ENCODE data around the gene ATG101.
A peak's percentile ranks its signal among the peaks of the same experiment; 100 is the strongest.

ATG101 gene, protein sequence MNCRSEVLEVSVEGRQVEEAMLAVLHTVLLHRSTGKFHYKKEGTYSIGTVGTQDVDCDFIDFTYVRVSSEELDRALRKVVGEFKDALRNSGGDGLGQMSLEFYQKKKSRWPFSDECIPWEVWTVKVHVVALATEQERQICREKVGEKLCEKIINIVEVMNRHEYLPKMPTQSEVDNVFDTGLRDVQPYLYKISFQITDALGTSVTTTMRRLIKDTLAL

DNA sequence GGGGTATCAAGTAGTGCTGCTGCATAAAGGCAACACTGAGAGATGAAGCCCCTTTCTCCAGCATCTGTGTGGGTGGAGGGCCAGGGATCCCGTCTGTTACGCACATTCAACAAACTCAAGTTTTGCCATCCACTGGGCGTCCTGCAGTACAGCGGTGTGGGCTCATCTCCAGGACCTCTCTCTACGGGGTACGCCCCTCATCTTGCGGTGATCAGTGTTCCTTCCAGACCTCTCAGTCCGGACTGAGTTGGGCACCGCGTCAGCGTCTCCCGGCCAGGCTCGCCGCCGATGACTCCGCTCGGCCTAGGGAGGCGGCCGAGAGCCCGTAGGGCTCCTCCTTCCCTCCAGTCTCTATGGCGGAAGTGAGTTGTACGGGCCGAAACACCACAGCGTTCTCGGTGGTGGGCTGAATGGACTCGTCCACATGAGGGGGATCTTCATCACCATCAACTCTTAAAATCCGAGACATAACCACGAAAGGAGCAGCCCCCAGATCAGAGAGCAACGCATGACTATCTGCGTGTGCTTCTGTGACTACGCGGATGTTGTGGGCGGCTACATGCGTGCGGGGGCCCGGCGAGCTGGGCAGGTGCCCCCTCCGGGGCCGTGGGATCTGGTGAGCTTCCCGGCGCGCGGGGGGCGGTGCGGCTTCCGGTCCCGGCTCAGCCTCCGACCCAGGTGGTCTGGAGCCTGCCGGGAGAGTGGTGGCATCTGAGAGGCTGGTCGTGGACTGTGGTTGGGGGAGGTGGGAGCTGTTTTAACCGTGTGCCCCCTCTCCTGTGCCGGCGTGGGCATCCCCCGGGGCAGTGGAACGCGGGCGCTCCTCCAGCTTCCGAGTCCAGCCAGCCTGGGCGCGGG, at the start of gene ATG101:
TSS of gene ATG101 (plus strand) at position 652 of the 858 bp plus-strand sequence. CDS start 3,673 bp downstream, outside the sequence.
- H3K9me3 Mint-ChIP-seq = no peaks in the 10 kb centered on the region
- H3K27ac Mint-ChIP-seq = peak within 1 kb of the TSS; percentile 100
- H3K4me1 Mint-ChIP-seq (ENCODE audit: low read depth) = peaks cover 49% of the 10 kb centered on the region
- H3K27me3 Mint-ChIP-seq = no peaks in the 10 kb centered on the region
- peak; percentile 89 for DNase-seq
- H3K4me3 Mint-ChIP-seq = peak within 1 kb of the TSS; percentile 95
- peaks cover 38% of the 10 kb centered on the region for H3K36me3 Mint-ChIP-seq (ENCODE audit: low read depth)

DNA sequence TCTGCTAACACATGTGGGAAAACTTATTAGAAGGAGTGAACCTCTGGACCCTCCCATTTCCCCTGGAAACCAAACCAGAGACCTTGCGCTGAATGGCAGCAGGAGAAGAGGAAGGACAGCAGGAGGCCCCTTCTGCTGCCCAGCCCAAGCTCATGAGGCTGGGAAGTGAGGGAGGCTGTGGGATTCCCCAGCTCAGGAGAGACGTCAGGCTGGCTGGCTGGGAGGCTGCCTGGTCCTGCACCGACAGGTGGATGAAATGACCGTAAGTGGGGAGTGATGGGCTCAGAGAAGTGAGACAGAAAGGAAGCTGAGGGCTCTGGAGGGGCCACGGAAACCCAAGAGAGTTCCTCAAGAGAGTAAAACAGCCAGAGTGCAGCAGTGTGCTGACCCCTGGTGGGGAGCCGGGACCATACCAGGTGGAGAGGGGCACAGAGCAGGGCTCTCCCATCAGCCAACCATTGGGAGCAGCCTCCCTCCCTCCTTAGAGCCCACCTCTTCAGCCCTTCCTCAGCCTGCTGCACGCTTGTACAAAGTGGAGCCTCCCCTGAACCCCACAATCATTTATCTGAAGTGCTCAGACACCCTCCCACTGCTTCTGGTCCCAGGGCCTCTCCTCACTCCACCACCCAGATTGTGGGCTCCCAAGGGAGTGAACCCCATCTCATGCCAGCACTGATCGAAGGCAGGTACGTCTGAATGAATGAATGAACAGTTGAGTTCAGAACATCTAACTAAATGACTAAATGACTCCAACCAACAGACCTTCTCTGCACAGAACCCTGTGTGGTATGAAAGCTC, 49.0 kb upstream of the ATG101 start:
- DNase-seq = peak; percentile 72
- Mint-ChIP-seq H3K4me3 (no peak overlapping the region), H3K9me3 (no peaks in the 10 kb centered on the region), H3K27ac (no peak overlapping the region), H3K27me3 (no peaks in the 10 kb centered on the region), H3K4me1 (ENCODE audit: low read depth) (peaks cover 40% of the 10 kb centered on the region), H3K36me3 (ENCODE audit: low read depth) (peaks cover 3% of the 10 kb centered on the region)

GRCh38 chr12:52022841-52023181, 47.0 kb upstream of the ATG101 start:
- Mint-ChIP-seq H3K27ac (no peak overlapping the region), H3K4me1 (ENCODE audit: low read depth) (peaks cover 45% of the 10 kb centered on the region), H3K4me3 (peak overlapping the region; percentile 80), H3K9me3 (no peaks in the 10 kb centered on the region), H3K27me3 (no peaks in the 10 kb centered on the region), H3K36me3 (ENCODE audit: low read depth) (no peaks in the 10 kb centered on the region)
- DNase-seq = no peak

- Mint-ChIP-seq H3K27ac (peak overlapping the region; percentile 94), H3K27me3 (no peaks in the 10 kb centered on the region), H3K4me1 (ENCODE audit: low read depth) (peaks cover 45% of the 10 kb centered on the region), H3K9me3 (no peaks in the 10 kb centered on the region), H3K36me3 (ENCODE audit: low read depth) (no peaks in the 10 kb centered on the region), H3K4me3 (peak overlapping the region; percentile 80)
- DNase-seq = peak; percentile 97
Observed at GRCh38 chr12:52023182-52023975, 46.4 kb upstream of the ATG101 start.

DNA sequence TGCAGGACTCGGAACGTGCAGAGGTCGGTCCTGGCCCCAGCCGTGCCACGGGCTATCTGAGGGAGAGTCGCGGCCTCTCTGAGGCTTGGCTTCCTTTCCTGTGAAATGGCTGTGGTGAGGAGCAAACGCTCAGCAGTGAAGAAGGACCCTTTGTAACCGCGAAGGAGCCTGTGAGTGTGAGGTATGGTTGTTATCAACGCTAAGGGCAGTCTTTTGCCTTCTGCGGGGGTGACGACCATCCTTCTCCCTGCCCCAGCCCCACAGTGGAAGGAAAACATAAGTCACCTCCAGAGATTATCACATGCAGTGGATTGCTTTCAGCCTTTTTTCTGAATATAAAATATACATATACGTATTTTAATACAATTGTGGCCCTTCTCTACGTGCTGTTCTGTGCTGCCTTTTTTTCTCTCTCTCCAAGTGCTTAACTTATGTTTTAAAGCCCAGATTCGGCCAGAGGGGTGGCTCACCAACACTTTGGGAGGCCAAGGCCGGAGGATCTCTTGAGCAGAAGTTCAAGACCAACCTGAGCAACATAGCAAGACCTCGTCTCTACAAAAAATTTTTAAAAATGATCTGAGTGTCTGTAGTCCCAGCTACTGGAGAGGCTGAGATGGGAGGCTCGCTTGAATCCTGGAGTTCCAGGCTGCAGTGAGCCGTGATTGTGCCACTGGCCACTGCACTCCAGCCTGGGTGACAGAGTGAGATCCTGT, 45.6 kb upstream of the ATG101 start:
- no peaks in the 10 kb centered on the region for H3K27me3 Mint-ChIP-seq
- H3K9me3 Mint-ChIP-seq = no peaks in the 10 kb centered on the region
- peak overlapping the region; percentile 94 for H3K27ac Mint-ChIP-seq
- peaks cover 45% of the 10 kb centered on the region for H3K4me1 Mint-ChIP-seq (ENCODE audit: low read depth)
- peak overlapping the region; percentile 80 for H3K4me3 Mint-ChIP-seq
- H3K36me3 Mint-ChIP-seq (ENCODE audit: low read depth) = no peaks in the 10 kb centered on the region
- no peak for DNase-seq

DNA sequence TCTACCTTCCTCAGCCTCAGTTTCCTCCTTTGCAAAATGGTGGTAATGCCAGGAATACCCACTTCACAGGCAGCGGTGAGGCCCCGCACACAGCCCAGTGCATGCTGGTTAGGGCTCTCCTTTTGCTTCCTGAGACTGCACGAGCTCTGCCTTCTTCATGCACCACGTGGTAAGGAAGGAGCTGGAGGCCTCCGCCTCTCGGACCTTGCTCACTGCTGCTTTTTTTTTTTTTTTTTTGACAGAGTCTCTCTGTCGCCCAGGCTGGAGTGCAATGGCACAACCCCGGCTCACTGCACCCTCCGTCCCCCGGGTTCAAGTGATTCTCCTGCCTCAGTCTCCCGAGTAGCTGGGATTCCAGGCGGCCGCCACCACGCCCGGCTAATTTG, 44.9 kb upstream of the ATG101 start:
- Mint-ChIP-seq H3K4me3 (peak overlapping the region; percentile 80), H3K36me3 (ENCODE audit: low read depth) (no peaks in the 10 kb centered on the region), H3K9me3 (no peaks in the 10 kb centered on the region), H3K4me1 (ENCODE audit: low read depth) (peaks cover 45% of the 10 kb centered on the region), H3K27me3 (no peaks in the 10 kb centered on the region), H3K27ac (peak overlapping the region; percentile 94)
- DNase-seq = peak; percentile 64

DNA sequence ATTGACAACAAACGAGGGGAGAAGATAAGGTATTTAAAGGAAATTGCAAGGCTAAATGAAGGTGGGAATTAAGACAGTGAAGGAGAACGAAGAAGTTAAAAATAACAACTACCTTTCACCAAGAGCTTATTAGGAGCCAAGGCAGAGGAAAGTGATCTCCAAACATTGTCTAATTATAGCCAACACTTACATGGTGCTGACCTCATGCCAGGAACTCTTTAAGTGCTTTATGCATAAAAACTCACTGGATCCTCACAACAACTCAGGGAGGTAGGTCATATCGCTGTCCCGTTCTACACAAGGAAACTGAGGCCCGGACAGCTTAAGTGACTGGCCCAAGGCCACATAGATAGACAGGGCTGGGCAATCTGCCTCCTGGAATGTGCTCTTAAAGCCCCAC, 43.5 kb upstream of the ATG101 start:
- Mint-ChIP-seq H3K27ac (no peak overlapping the region), H3K27me3 (no peaks in the 10 kb centered on the region), H3K4me1 (ENCODE audit: low read depth) (peaks cover 33% of the 10 kb centered on the region), H3K36me3 (ENCODE audit: low read depth) (no peaks in the 10 kb centered on the region), H3K4me3 (no peak overlapping the region), H3K9me3 (no peaks in the 10 kb centered on the region)
- DNase-seq = no peak

- no peaks in the 10 kb centered on the region for H3K27me3 Mint-ChIP-seq
- no peak overlapping the region for H3K4me3 Mint-ChIP-seq
- no peak overlapping the region for H3K27ac Mint-ChIP-seq
- no peaks in the 10 kb centered on the region for H3K9me3 Mint-ChIP-seq
- no peaks in the 10 kb centered on the region for H3K36me3 Mint-ChIP-seq (ENCODE audit: low read depth)
- DNase-seq = no peak
- H3K4me1 Mint-ChIP-seq (ENCODE audit: low read depth) = peaks cover 37% of the 10 kb centered on the region
Observed at GRCh38 chr12:52027085-52027843, 42.5 kb upstream of the ATG101 start.

DNA sequence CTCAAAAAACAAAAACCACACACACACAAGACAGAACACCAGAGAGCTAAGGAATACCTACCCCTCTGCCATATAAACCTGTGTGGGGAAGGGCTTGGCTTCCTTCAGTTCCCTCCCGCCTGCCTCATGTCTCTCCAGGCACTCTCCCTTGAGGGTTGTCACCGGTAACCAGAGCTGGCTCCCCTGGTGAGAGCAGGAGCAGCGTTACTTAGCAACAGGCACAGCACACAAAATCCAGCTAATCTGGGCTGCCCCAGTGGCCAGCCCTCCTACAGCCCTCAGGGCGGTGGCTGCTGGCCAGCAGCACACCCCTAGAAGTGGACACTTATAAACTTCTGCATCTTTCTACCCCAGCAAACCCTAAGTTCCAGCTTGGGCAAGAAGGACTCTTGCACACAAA, 40.1 kb upstream of the ATG101 start:
- Mint-ChIP-seq H3K9me3 (no peaks in the 10 kb centered on the region), H3K27ac (no peak overlapping the region), H3K4me1 (ENCODE audit: low read depth) (peaks cover 39% of the 10 kb centered on the region), H3K27me3 (no peaks in the 10 kb centered on the region), H3K4me3 (no peak overlapping the region), H3K36me3 (ENCODE audit: low read depth) (no peaks in the 10 kb centered on the region)
- DNase-seq = no peak

- no peak for DNase-seq
Observed at GRCh38 chr12:52032446-52032803, 37.4 kb upstream of the ATG101 start.

DNA sequence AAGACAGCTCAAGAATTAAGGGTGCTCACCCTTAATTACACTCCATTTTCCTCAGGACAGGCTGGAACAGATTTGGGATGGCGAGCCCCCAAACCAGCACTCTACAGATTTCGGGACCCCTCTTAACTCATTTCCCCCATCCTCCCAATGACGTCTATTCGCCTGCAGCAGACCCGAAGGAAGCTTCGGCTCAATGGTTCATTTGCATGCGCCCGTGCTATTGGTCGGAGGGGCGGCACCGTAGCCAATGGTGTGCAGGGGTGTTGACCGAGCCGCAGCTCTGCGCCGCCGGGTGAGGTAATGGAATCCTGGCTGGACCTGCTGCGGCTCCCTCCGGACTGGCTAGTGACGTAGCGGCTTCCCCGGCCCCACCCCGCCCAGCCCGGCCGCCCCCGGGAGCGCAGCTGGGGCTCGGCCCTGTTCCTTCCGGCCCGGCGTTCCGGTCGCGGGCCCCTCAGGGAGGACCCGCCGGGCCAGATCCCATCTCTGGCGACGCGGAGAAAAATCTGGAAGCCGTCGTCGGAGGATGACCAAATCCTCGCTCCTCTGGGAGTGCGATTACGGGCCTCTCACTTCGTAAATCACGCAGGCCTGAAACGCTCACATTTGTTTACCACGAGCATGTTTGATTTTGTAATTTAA, 36.9 kb upstream of the ATG101 start:
- no peaks in the 10 kb centered on the region for H3K27me3 Mint-ChIP-seq
- no peaks in the 10 kb centered on the region for H3K36me3 Mint-ChIP-seq (ENCODE audit: low read depth)
- DNase-seq = peak; percentile 88
- H3K4me3 Mint-ChIP-seq = peak overlapping the region; percentile 73
- H3K9me3 Mint-ChIP-seq = no peaks in the 10 kb centered on the region
- peaks cover 42% of the 10 kb centered on the region for H3K4me1 Mint-ChIP-seq (ENCODE audit: low read depth)
- H3K27ac Mint-ChIP-seq = peak overlapping the region; percentile 81

More at GRCh38 chr12:52032446-52032803, 37.4 kb upstream of the ATG101 start:
- H3K27ac Mint-ChIP-seq = peak overlapping the region; percentile 35
- H3K4me3 Mint-ChIP-seq = peak overlapping the region; percentile 66
- H3K4me1 Mint-ChIP-seq (ENCODE audit: low read depth) = peaks cover 40% of the 10 kb centered on the region
- no peaks in the 10 kb centered on the region for H3K27me3 Mint-ChIP-seq
- no peaks in the 10 kb centered on the region for H3K36me3 Mint-ChIP-seq (ENCODE audit: low read depth)
- no peaks in the 10 kb centered on the region for H3K9me3 Mint-ChIP-seq

GRCh38 chr12:52033446-52034140, 36.2 kb upstream of the ATG101 start:
- Mint-ChIP-seq H3K4me1 (ENCODE audit: low read depth) (peaks cover 48% of the 10 kb centered on the region), H3K27me3 (no peaks in the 10 kb centered on the region), H3K27ac (peak overlapping the region; percentile 81), H3K9me3 (no peaks in the 10 kb centered on the region), H3K4me3 (peak overlapping the region; percentile 73), H3K36me3 (ENCODE audit: low read depth) (no peaks in the 10 kb centered on the region)
- no peak for DNase-seq

Data from activated T-cell treated with anti-CD3 and anti-CD28 coated beads, Interleukin-2, amount 50 U/mL, for 24 hours (primary cell).